GM18526 (cell line): ENCODE data around the gene HSPG2.

Experiments used
- POLR2A ChIP-seq: IDR thresholded peaks from 3 replicates; pipeline ENCODE4 v1.6.1; 2011; ENCODE audit not compliant: insufficient read length; ENCODE audit errors: extremely low read depth

The HSPG2 gene

GRCh38 chr1:21891621-21892479 is 45.3 kb downstream of the HSPG2 start:
- TF ChIP-seq POLR2A, result no peak

- no peak for TF ChIP-seq POLR2A
Observed at GRCh38 chr1:21891081-21891480, 46.0 kb downstream of the HSPG2 start.

GRCh38 chr1:21888500-21888899 is 48.6 kb downstream of the HSPG2 start:
- no peak for TF ChIP-seq POLR2A

- TF ChIP-seq POLR2A, result no peak
Observed at GRCh38 chr1:21887796-21888195, 49.3 kb downstream of the HSPG2 start.

GRCh38 chr1:21887216-21887736 is 49.8 kb downstream of the HSPG2 start:
- TF ChIP-seq POLR2A, result no peak

GRCh38 chr1:21886486-21887215 is 50.5 kb downstream of the HSPG2 start:
- no peak for TF ChIP-seq POLR2A

GRCh38 chr1:21885236-21886037 is 51.7 kb downstream of the HSPG2 start:
- no peak for TF ChIP-seq POLR2A

GRCh38 chr1:21884456-21885235 is 52.5 kb downstream of the HSPG2 start:
- TF ChIP-seq POLR2A, result no peak

GRCh38 chr1:21882721-21883415 is 54.2 kb downstream of the HSPG2 start:
- no peak for TF ChIP-seq POLR2A

- no peak for TF ChIP-seq POLR2A
Observed at GRCh38 chr1:21881250-21881649, 55.9 kb downstream of the HSPG2 start.

GRCh38 chr1:21880619-21880970 is 56.5 kb downstream of the HSPG2 start:
- TF ChIP-seq POLR2A, result no peak

- TF ChIP-seq POLR2A, result no peak
Observed at GRCh38 chr1:21879928-21880618, 57.0 kb downstream of the HSPG2 start.

GRCh38 chr1:21878840-21879478 is 58.2 kb downstream of the HSPG2 start:
- no peak for TF ChIP-seq POLR2A

- TF ChIP-seq POLR2A, result no peak
Observed at GRCh38 chr1:21878009-21878773, 58.9 kb downstream of the HSPG2 start.
